ENCODE data around the gene PDLIM5.

Gene PDLIM5

DNA sequence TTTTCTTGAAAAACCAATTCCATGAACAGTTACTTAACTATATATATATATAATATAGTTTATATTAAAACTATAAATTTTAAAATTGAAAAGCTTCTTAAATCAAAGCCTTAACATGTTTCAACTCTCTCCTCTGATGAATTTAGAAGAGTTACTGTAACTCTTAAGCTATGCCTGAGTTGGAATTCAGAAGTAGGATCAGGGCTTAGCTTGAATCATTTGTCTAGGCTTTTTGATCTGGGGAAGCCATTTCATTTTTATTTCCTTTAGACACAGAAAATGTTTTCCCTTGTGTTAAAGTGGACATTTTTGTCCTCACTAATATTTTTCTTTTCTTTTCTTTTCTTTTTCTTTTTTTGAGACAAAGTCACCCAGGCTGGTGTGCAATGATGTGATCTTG lies 40.4 kb upstream of the PDLIM5 start:
- Histone ChIP-seq H3K36me3 (ENCODE audit: control insufficient read depth, insufficient read depth, low read length) (no peaks in the 10 kb centered on the region), H3K4me2 (ENCODE audit: low read length) (no peak overlapping the region), H3K9me3 (ENCODE audit: control insufficient read depth, low read length) (no peaks in the 10 kb centered on the region), H3K4me3 (ENCODE audit: low read depth, low read length) (no peak overlapping the region), H3K4me1 (peaks cover 4% of the 10 kb centered on the region), H3K27me3 (ENCODE audit: control insufficient read depth, insufficient read depth, low read length) (no peaks in the 10 kb centered on the region), H3K9ac (no peak overlapping the region), H3K27ac (no peak overlapping the region), H3K79me2 (no peaks in the 10 kb centered on the region), H2AFZ (no peak overlapping the region)
- TF ChIP-seq CTCF (IDR thresholded peaks at IDR 0.05) = no peak

DNA sequence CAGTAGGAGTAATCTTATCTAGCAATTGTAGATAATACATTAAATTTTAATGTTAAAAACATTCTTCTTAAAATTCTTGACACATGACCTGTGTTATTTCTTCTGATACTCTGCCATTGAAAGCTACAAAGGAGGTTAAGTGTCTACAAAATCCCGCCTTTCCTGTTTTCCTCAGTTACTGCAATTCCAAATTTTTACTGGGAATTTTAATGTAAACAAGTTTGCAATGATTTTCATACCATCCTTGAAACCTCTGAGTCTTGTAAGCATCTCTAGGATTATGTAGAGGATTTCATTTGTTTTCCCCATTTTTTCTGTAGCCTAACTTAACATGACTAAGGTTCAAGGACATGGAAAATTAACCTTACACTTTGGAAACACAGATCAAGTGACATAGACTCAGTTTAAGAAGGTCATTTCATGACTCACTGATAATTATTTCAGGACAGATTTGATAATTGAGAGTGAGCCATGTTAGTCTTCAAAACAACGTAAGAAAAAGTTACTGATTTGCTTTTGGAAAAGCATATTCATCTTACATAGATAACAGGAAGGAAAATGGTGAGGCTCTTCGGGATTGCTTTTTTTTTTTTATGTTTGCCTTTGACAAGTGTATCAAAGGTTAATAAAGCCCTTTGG lies 39.6 kb upstream of the PDLIM5 start:
- Histone ChIP-seq H3K4me3 (ENCODE audit: low read depth, low read length) (no peak overlapping the region), H3K9me3 (ENCODE audit: control insufficient read depth, low read length) (no peaks in the 10 kb centered on the region), H3K27me3 (ENCODE audit: control insufficient read depth, insufficient read depth, low read length) (no peaks in the 10 kb centered on the region), H3K79me2 (no peaks in the 10 kb centered on the region), H2AFZ (no peak overlapping the region), H3K36me3 (ENCODE audit: control insufficient read depth, insufficient read depth, low read length) (no peaks in the 10 kb centered on the region), H3K27ac (no peak overlapping the region), H3K4me2 (ENCODE audit: low read length) (peak overlapping the region; percentile 26), H3K9ac (no peak overlapping the region), H3K4me1 (peaks cover 4% of the 10 kb centered on the region)
- no peak for TF ChIP-seq CTCF (IDR thresholded peaks at IDR 0.05)

- Histone ChIP-seq H3K27me3 (ENCODE audit: control insufficient read depth, insufficient read depth, low read length) (no peaks in the 10 kb centered on the region), H3K36me3 (ENCODE audit: control insufficient read depth, insufficient read depth, low read length) (no peaks in the 10 kb centered on the region), H3K4me2 (ENCODE audit: low read length) (peak overlapping the region; percentile 26), H3K9ac (no peak overlapping the region), H2AFZ (no peak overlapping the region), H3K4me3 (ENCODE audit: low read depth, low read length) (no peak overlapping the region), H3K79me2 (no peaks in the 10 kb centered on the region), H3K4me1 (peaks cover 4% of the 10 kb centered on the region), H3K27ac (no peak overlapping the region), H3K9me3 (ENCODE audit: control insufficient read depth, low read length) (no peaks in the 10 kb centered on the region)
- TF ChIP-seq CTCF (IDR thresholded peaks at IDR 0.05) = no peak
Observed at GRCh38 chr4:94412658-94413038, 39.1 kb upstream of the PDLIM5 start.

DNA sequence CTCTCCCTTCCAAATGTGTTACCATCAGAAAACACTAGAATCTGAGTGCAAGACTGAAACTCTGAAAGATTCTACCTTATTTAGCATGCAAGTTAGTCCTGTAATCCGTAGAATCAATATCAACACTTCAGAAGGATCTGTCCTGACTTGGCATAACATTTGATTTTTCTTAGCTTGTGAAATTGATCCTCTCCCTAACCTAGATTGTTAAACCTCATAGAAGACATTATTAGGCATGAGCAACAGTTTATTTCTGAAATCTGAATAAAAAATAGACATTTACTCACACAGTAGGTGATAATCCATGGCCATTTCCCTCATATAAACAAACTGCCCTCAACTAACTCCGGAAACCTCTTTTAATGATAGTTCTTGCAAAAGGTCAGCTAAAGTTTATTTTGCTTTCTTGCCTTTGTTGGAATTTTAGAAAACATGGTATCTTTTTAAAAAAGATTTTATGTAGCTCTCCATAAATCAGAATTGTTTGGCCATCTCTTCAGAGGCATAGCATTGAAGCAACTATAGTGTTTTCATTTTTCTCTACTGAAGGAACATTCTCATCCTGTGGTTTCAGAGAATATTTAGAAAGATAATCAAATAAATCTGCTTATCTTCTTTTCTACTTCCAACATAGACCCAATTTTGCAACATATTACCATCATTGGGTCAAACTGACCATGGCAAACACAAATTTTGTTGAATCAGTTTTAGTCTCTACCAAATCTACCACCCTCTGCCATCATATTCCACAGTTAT lies 38.5 kb upstream of the PDLIM5 start:
- Histone ChIP-seq H3K36me3 (ENCODE audit: control insufficient read depth, insufficient read depth, low read length) (no peaks in the 10 kb centered on the region), H3K27me3 (ENCODE audit: control insufficient read depth, insufficient read depth, low read length) (no peaks in the 10 kb centered on the region), H3K9me3 (ENCODE audit: control insufficient read depth, low read length) (no peaks in the 10 kb centered on the region), H2AFZ (no peak overlapping the region), H3K4me3 (ENCODE audit: low read depth, low read length) (no peak overlapping the region), H3K9ac (no peak overlapping the region), H3K4me2 (ENCODE audit: low read length) (no peak overlapping the region), H3K79me2 (no peaks in the 10 kb centered on the region), H3K4me1 (peaks cover 4% of the 10 kb centered on the region), H3K27ac (no peak overlapping the region)
- TF ChIP-seq CTCF (IDR thresholded peaks at IDR 0.05) = no peak

DNA sequence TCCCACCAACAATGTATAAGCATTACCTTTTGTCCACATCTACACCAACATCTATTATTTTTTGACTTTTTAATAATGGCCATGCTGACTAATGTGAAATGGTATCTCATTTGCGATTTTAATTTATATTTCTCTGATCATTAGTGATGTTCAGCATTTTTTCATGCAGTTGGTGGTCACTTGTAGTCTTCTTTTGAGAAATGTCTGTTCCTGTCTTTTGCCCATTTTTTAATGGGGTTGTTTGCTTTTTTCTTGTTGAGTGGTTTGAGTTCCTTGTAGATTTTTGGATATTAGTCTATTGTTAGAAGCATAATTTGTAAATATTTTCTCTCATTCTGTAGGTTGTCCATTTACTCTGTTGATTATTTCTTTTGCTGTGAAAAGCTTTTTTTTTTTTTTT lies 36.8 kb upstream of the PDLIM5 start:
- peaks cover 4% of the 10 kb centered on the region for H3K4me1 ChIP-seq
- no peak for TF ChIP-seq CTCF (IDR thresholded peaks at IDR 0.05)
- no peak overlapping the region for H3K4me2 ChIP-seq (ENCODE audit: low read length)
- H2AFZ ChIP-seq = no peak overlapping the region
- H3K27ac ChIP-seq = no peak overlapping the region
- H3K27me3 ChIP-seq (ENCODE audit: control insufficient read depth, insufficient read depth, low read length) = no peaks in the 10 kb centered on the region
- no peaks in the 10 kb centered on the region for H3K36me3 ChIP-seq (ENCODE audit: control insufficient read depth, insufficient read depth, low read length)
- no peaks in the 10 kb centered on the region for H3K79me2 ChIP-seq
- H3K9ac ChIP-seq = no peak overlapping the region
- H3K9me3 ChIP-seq (ENCODE audit: control insufficient read depth, low read length) = no peaks in the 10 kb centered on the region
- no peak overlapping the region for H3K4me3 ChIP-seq (ENCODE audit: low read depth, low read length)

All from parathyroid adenoma (tissue), 2 donors.